ENCODE measurements around the gene USO1. TPM values are rescaled to one million over a fixed set of nuclear protein-coding genes. Genes with fewer than 3 reads are reported as not detected.
"Not testable (repeated sequence)": the region's sequence is repeated elsewhere in the genome, so short reads cannot be mapped to it uniquely, and the experiment has no call there.

The USO1 gene
- total and polyA plus RNA-seq, 2 experiments from 2014 or later: 113 to 277 TPM

GRCh38 chr4:75686346-75686745, 38.0 kb upstream of the USO1 start:
- peaks cover 3% of the 10 kb centered on the region; the same call in 1 of the 3 replicates for H3K4me1 Mint-ChIP-seq
- H3K27me3 Mint-ChIP-seq (ENCODE audit: insufficient read depth, low read depth, poor library complexity): no peaks in the 10 kb centered on the region
- Histone ChIP-seq H2AFZ (no peak overlapping the region), H3K4me1 (ENCODE audit: insufficient read depth) (no peaks in the 10 kb centered on the region), H3K79me2 (replicated peaks; ENCODE audit: insufficient read depth) (peaks cover 73% of the 10 kb centered on the region), H3K27ac (ENCODE audit: low read depth) (no peak overlapping the region), H4K20me1 (replicated peaks; ENCODE audit: insufficient read depth) (0 out of 2 replicates have a peak, but pooled peaks cover 1% of the 10 kb centered on the region), H3K27me3 (ENCODE audit: insufficient read depth) (no peaks in the 10 kb centered on the region), H3K9me2 (ENCODE audit: insufficient read depth) (no peaks in the 10 kb centered on the region), H3F3A (replicated peaks; ENCODE audit: low read depth) (no peaks in the 10 kb centered on the region), H3K4me3 (no peak overlapping the region), H3K36me3 (ENCODE audit: insufficient read depth) (peaks cover 19% of the 10 kb centered on the region), H3K4me2 (no peak overlapping the region)
- H3K4me3 Mint-ChIP-seq: no peak overlapping the region
- DNase-seq (ENCODE audit: low spot score) (no peak), ATAC-seq (no peak)
- H3K36me3 Mint-ChIP-seq (ENCODE audit: low read depth): peaks cover 56% of the 10 kb centered on the region
- H3K27ac Mint-ChIP-seq: no peak overlapping the region
- no peak for TF ChIP-seq NANOG (IDR thresholded peaks at IDR 0.05; ENCODE audit: borderline replicate concordance)
- TF ChIP-seq ZNF331 (CRISPR knock-in tag; IDR thresholded peaks at IDR 0.05; ENCODE audit: low read depth): no peak
- TF ChIP-seq, protein P1, sequence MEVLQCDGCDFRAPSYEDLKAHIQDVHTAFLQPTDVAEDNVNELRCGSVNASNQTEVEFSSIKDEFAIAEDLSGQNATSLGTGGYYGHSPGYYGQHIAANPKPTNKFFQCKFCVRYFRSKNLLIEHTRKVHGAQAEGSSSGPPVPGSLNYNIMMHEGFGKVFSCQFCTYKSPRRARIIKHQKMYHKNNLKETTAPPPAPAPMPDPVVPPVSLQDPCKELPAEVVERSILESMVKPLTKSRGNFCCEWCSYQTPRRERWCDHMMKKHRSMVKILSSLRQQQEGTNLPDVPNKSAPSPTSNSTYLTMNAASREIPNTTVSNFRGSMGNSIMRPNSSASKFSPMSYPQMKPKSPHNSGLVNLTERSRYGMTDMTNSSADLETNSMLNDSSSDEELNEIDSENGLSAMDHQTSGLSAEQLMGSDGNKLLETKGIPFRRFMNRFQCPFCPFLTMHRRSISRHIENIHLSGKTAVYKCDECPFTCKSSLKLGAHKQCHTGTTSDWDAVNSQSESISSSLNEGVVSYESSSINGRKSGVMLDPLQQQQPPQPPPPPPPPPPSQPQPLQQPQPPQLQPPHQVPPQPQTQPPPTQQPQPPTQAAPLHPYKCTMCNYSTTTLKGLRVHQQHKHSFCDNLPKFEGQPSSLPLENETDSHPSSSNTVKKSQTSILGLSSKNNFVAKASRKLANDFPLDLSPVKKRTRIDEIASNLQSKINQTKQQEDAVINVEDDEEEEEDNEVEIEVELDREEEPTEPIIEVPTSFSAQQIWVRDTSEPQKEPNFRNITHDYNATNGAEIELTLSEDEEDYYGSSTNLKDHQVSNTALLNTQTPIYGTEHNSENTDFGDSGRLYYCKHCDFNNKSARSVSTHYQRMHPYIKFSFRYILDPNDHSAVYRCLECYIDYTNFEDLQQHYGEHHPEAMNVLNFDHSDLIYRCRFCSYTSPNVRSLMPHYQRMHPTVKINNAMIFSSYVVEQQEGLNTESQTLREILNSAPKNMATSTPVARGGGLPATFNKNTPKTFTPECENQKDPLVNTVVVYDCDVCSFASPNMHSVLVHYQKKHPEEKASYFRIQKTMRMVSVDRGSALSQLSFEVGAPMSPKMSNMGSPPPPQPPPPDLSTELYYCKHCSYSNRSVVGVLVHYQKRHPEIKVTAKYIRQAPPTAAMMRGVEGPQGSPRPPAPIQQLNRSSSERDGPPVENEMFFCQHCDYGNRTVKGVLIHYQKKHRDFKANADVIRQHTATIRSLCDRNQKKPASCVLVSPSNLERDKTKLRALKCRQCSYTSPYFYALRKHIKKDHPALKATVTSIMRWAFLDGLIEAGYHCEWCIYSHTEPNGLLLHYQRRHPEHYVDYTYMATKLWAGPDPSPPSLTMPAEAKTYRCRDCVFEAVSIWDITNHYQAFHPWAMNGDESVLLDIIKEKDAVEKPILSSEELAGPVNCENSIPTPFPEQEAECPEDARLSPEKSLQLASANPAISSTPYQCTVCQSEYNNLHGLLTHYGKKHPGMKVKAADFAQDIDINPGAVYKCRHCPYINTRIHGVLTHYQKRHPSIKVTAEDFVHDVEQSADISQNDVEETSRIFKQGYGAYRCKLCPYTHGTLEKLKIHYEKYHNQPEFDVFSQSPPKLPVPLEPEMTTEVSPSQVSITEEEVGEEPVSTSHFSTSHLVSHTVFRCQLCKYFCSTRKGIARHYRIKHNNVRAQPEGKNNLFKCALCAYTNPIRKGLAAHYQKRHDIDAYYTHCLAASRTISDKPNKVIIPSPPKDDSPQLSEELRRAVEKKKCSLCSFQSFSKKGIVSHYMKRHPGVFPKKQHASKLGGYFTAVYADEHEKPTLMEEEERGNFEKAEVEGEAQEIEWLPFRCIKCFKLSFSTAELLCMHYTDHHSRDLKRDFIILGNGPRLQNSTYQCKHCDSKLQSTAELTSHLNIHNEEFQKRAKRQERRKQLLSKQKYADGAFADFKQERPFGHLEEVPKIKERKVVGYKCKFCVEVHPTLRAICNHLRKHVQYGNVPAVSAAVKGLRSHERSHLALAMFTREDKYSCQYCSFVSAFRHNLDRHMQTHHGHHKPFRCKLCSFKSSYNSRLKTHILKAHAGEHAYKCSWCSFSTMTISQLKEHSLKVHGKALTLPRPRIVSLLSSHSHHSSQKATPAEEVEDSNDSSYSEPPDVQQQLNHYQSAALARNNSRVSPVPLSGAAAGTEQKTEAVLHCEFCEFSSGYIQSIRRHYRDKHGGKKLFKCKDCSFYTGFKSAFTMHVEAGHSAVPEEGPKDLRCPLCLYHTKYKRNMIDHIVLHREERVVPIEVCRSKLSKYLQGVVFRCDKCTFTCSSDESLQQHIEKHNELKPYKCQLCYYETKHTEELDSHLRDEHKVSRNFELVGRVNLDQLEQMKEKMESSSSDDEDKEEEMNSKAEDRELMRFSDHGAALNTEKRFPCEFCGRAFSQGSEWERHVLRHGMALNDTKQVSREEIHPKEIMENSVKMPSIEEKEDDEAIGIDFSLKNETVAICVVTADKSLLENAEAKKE (CRISPR knock-in tag; IDR thresholded peaks at IDR 0.05): no peak
- no peak for TF ChIP-seq POLR2AphosphoS5 (IDR thresholded peaks at IDR 0.05; ENCODE audit: low read depth)
- peaks cover 5% of the 10 kb centered on the region for H3K9me3 Mint-ChIP-seq

GRCh38 chr4:75687125-75687524, 37.3 kb upstream of the USO1 start:
- peaks cover 25% of the 10 kb centered on the region for H3K36me3 ChIP-seq (ENCODE audit: insufficient read depth)
- H3K4me2 ChIP-seq; H4K20me1 ChIP-seq (replicated peaks; ENCODE audit: insufficient read depth); H3K4me3 Mint-ChIP-seq; H3K4me1 Mint-ChIP-seq; H3K27me3 Mint-ChIP-seq (ENCODE audit: insufficient read depth, low read depth, poor library complexity); DNase-seq (ENCODE audit: low spot score); ATAC-seq; H3K4me1 ChIP-seq (ENCODE audit: insufficient read depth); H3K27me3 ChIP-seq (ENCODE audit: insufficient read depth); H3F3A ChIP-seq (replicated peaks; ENCODE audit: low read depth); H2AFZ ChIP-seq; H3K9me3 Mint-ChIP-seq; H3K9me2 ChIP-seq (ENCODE audit: insufficient read depth); H3K27ac Mint-ChIP-seq; H3K4me3 ChIP-seq; H3K27ac ChIP-seq (ENCODE audit: low read depth): not testable (repeated sequence)
- H3K36me3 Mint-ChIP-seq (ENCODE audit: low read depth): peaks cover 64% of the 10 kb centered on the region
- H3K79me2 ChIP-seq (replicated peaks; ENCODE audit: insufficient read depth): peaks cover 72% of the 10 kb centered on the region

- ATAC-seq; H3K27ac ChIP-seq (ENCODE audit: low read depth); H3K4me3 ChIP-seq; H3K4me2 ChIP-seq; H3K9me3 Mint-ChIP-seq; H4K20me1 ChIP-seq (replicated peaks; ENCODE audit: insufficient read depth); DNase-seq (ENCODE audit: low spot score); H3K27ac Mint-ChIP-seq; H3K27me3 ChIP-seq (ENCODE audit: insufficient read depth); H3K4me1 Mint-ChIP-seq; H3K27me3 Mint-ChIP-seq (ENCODE audit: insufficient read depth, low read depth, poor library complexity); H2AFZ ChIP-seq; H3F3A ChIP-seq (replicated peaks; ENCODE audit: low read depth); H3K4me1 ChIP-seq (ENCODE audit: insufficient read depth); H3K4me3 Mint-ChIP-seq; H3K9me2 ChIP-seq (ENCODE audit: insufficient read depth): not testable (repeated sequence)
- H3K36me3 ChIP-seq (ENCODE audit: insufficient read depth): peaks cover 29% of the 10 kb centered on the region
- H3K79me2 ChIP-seq (replicated peaks; ENCODE audit: insufficient read depth): peaks cover 94% of the 10 kb centered on the region
- peaks cover 78% of the 10 kb centered on the region for H3K36me3 Mint-ChIP-seq (ENCODE audit: low read depth)
Measured at GRCh38 chr4:75692066-75692465, 32.3 kb upstream of the USO1 start.

All from GM23338 (cell line).